Frontal cortex (tissue), 4 donors: Measurements from ENCODE around the gene OR2V2. TPM values are rescaled to one million over a fixed set of nuclear protein-coding genes. Genes with fewer than 3 reads are reported as not detected.
"Not testable (repeated sequence)": the region's sequence is repeated elsewhere in the genome, so short reads cannot be mapped to it uniquely, and the experiment has no call there.

ENCODE experiments used
- DNase-seq, 2 donors: peaks; one replicate each; pipeline ENCODE4 v3.0.0; 2012; ENCODE audit warnings: low spot score in 2 of 2
- FAIRE-seq: peaks from 2 replicates; lab custom pipeline; 2012; peaks lifted over from hg19 to GRCh38; lab: Jason Lieb, UNC
- total RNA-seq: library from RNA; depleted of rRNA; stranded (reverse); fragments of >200 nt; gene quantifications from one replicate; pipeline ENCODE4 v1.2.3, GENCODE V29; 2014
- donor health status: control.
- donor health status: control.
- donor health status: control.

Gene OR2V2
- total RNA-seq, 1 donor from 2014 or later, result not detected

- FAIRE-seq (no peak), DNase-seq (no peak)
Measured at GRCh38 chr5:181136361-181136955, 10.9 kb upstream of the OR2V2 start.

GRCh38 chr5:181138258-181138657 lies 9.1 kb upstream of the OR2V2 start:
- no peak for DNase-seq
- no peak for FAIRE-seq

GRCh38 chr5:181140766-181141165 lies 6.6 kb upstream of the OR2V2 start:
- no peak for FAIRE-seq

GRCh38 chr5:181142054-181142453 lies 5.3 kb upstream of the OR2V2 start:
- no peak for DNase-seq
- FAIRE-seq, result no peak

More at GRCh38 chr5:181140766-181141165, 6.6 kb upstream of the OR2V2 start:
- no peak for DNase-seq

GRCh38 chr5:181145133-181145532 lies 2.3 kb upstream of the OR2V2 start:
- no peak for FAIRE-seq
- DNase-seq, result no peak

GRCh38 chr5:181149355-181149754 lies 2.0 kb downstream of the OR2V2 start:
- FAIRE-seq (no peak), DNase-seq (no peak)

- DNase-seq (no peak), FAIRE-seq (no peak)
Measured at GRCh38 chr5:181149806-181150733, 2.7 kb downstream of the OR2V2 start.

- FAIRE-seq, result no peak
- no peak for DNase-seq
Measured at GRCh38 chr5:181151146-181151545, 3.8 kb downstream of the OR2V2 start.

GRCh38 chr5:181152406-181152805 lies 5.0 kb downstream of the OR2V2 start:
- no peak for FAIRE-seq
- DNase-seq, result no peak

- DNase-seq (no peak), FAIRE-seq (no peak)
Measured at GRCh38 chr5:181153814-181154213, 6.4 kb downstream of the OR2V2 start.

GRCh38 chr5:181156758-181157157 lies 9.4 kb downstream of the OR2V2 start:
- DNase-seq (no peak), FAIRE-seq (no peak)

- FAIRE-seq, result no peak
Measured at GRCh38 chr5:181158869-181159268, 11.5 kb downstream of the OR2V2 start.

GRCh38 chr5:181159286-181160151 lies 12.1 kb downstream of the OR2V2 start:
- peak; percentile 73 to 82 for DNase-seq
- no peak for FAIRE-seq

More at GRCh38 chr5:181158869-181159268, 11.5 kb downstream of the OR2V2 start:
- DNase-seq, result no peak

- no peak for FAIRE-seq
- peak in 1 of 2 donors; percentile 77 for DNase-seq
Measured at GRCh38 chr5:181160152-181160754, 12.9 kb downstream of the OR2V2 start.

GRCh38 chr5:181160755-181161533 lies 13.6 kb downstream of the OR2V2 start:
- FAIRE-seq, result not testable (repeated sequence)
- DNase-seq, result peak; percentile 76 to 85

- no peak for FAIRE-seq
Measured at GRCh38 chr5:181161534-181162175, 14.3 kb downstream of the OR2V2 start.

GRCh38 chr5:181163487-181164075 lies 16.2 kb downstream of the OR2V2 start:
- DNase-seq (no peak), FAIRE-seq (no peak)

More at GRCh38 chr5:181161534-181162175, 14.3 kb downstream of the OR2V2 start:
- DNase-seq, result no peak
